C4-2B (cell line): Measurements from ENCODE around the gene LITAFD.

Experiments
- CTCF ChIP-seq: fragments of 450-650 bp; conservative IDR thresholded peaks from 2 replicates; pipeline ENCODE4 v1.5.1; 2017; ENCODE audit warnings: mild to moderate bottlenecking
- ZFX ChIP-seq: fragments of 450-650 bp; IDR thresholded peaks from 2 replicates; pipeline ENCODE4 v1.6.1; 2017

- TF ChIP-seq CTCF (no peak), ZFX (no peak)
Measured at GRCh38 chr16:8851761-8852403, 30.3 kb upstream of the LITAFD start.
